Fibroblast of skin of back (primary cell): ENCODE data around the gene CD8B.

Experiments
- DNase-seq: peaks from one replicate; pipeline ENCODE4 v3.0.0-alpha.2; 2013

CD8B gene

GRCh38 chr2:86794861-86795260 lies 66.8 kb downstream of the CD8B start:
- DNase-seq, result no peak

DNA sequence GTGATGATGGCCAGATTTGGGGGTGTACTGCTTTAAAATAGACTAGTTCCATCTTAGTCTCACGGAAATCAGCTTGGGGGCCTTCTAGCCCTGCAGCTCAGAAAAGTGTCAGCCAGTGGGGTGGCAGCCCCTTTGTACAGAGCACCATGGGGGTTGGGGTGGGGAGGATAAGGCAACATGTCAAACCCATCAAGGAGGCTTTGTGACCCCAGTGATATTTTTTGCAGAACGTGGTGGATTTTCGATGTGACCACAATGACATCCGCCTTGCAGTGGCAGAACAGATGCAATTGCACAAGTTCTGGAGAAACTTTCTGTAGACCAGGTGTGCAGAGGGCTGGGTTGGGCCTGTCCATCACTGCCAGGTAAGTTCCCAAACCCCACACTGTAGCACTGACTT lies 67.9 kb downstream of the CD8B start:
- DNase-seq, result no peak

GRCh38 chr2:86791573-86791972 lies 70.1 kb downstream of the CD8B start:
- no peak for DNase-seq

DNA sequence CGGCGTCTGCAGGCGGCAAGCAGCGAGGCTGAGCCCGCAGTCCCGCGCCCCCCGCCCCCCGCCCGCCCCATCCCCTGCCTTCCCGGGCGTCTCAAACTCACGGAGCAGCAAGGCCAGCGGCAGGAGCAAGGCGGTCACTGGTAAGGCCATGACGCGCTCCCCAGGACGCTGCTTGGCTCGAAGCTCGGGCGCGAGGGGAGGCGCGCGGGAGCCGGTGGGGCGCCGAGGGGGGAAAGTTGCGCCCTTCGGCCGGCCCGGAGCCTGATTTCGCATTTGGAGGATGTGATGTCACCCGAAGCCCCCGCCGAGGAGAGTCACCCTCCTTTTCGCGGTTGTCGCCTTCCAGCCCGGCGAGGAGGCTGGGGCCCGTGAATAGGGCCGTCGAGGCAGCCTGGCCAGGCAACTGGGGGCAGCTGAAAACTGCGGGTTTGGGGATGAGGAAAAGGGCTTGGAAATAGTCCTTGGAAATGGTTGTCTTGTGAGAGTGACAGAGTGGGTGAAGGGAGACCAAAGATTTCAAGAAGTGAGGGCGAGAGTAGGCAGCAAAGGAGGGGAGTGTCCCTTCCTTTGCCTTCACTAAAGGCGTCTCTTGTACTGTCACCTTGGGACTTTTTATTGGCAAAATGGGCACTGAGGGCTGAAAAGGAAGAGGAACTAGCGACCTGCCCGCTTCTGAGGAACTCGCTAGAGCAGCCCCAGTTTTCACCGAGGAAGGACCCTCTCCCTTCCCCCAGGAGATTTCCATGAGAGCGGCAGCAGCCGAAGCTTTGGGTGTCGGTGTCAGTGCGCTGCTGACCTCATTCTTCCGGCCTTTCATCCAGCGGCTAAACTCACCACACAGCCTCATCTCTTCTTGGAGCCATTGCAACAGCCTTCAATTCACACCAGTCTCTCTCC lies 70.8 kb downstream of the CD8B start, which contains the start of gene CD8A:
Gene CD8A, minus strand, starts transcription at position 238 of the 897 bp plus-strand sequence. Its CDS starts 88 bp downstream, at position 150.
- no peak for DNase-seq

- no peak for DNase-seq
Measured at GRCh38 chr2:86790134-86790675, 71.5 kb downstream of the CD8B start.

GRCh38 chr2:86789687-86790133 lies 72.0 kb downstream of the CD8B start:
- no peak for DNase-seq

GRCh38 chr2:86788881-86789686 lies 72.6 kb downstream of the CD8B start:
- no peak for DNase-seq

DNA sequence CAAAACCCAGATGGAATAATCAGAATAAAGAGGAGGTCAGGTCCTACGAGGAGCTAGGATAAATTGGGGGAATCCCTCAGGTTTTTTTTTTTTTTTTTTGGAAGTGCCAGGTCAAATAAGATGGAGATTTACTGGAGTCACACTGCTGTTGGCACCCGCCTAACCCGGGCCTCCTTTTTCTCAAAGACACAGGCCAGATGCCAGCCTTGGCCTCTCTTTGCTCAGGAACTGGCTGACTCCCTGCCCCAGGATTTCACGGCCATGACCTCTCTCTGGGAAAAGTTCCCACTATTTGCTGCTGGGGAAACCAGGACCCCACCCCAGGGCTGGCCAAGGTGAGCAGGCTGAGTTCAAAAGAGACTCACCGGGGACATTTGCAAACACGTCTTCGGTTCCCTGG lies 73.5 kb downstream of the CD8B start:
- DNase-seq, result no peak

DNA sequence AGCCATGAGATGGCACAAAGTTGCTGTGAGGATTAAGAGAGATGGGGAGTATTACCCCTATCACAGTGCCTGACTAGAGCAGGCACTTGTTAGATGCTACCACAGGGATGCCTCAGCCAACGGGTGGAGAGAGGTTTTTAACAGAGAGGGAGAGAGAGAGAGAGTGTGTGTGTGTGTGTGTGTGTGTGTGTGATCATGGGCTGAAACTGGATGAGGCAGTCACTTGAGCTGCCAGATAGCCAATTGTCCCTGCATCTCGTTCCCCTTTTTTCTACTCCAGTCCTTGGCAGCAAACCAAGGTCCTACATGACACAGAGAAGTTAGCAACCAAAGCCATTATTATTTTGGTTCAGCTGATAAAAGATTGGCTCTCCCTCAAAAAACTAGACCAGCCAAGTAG lies 74.0 kb downstream of the CD8B start:
- DNase-seq, result no peak

DNA sequence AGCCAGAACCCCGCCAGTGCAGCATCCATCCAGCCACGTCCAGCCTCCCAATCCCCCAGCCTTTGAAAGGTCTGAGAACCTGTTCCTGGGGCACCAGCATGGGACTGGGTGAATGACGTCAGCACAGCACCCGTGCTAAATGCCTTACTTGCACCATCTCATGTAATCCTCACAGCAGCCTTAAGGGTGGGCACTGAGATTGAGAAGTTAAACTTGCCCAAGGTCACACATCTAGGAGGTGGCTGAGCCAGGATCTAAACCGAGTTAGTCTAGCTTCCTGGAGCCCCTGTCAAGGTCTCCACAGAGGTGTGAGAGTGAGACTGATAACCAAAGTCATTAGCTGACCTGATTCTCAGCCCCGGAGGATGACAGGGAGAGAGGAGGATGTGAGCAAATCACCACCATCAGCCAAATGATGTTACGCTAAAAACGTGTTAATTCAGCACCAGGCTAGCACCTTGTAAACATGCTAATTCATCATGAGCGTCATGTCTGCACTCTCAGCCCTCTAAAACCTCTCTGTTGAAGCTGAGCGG lies 75.6 kb downstream of the CD8B start:
- no peak for DNase-seq

GRCh38 chr2:86785456-86785855 lies 76.2 kb downstream of the CD8B start:
- DNase-seq, result no peak

DNA sequence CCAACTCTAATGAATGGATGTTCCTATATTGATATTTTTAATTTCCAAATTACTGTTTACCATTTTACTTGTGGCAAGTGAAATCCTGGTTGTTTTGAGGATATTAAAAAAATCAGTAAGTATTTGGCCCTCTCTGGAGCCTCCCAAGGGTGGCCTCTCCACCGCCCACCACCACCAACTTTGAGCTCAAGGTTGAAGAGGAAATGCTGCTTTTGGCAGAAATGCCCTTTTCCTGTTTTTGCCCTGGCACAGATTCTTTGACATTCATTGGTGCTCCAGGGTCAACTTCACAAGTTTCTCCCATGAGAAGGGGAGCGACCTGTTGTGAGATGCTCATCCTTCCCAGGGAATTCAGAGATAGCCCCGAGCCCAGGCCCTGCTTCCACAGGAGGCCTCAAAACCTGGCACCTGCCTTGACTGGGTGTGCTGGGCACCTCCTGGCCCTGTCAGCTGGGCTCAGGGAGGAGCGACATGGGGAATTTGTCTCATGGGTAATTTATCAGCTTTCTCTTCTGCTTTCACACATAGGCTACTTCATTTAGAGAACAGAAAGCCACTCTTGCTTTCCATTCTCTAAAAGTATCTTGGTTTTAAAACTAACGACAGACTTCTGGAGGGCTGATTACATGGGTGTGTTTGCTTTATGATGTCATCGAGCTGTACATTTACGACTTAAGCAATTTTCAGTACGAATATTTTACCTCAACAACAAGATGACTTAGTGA lies 77.9 kb downstream of the CD8B start:
- no peak for DNase-seq

DNA sequence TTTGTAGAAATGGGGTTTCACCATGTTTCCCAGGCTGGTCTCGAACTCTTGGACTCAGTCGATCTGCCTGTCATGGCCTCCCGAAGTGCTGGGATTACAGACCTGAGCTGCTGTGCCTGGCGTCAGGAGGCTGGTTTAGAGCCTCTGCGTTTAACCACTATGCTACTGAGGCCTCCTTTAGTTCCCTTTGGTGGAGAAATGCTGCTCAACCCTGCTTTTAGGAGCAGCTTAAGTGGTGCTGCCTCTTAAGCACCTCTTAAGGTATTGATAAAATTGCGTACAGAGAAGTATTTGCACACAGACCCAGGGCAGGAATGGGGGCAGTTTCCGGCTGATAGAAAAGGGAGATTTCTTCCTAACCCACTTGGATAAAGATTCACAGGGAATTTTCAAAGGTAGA lies 78.9 kb downstream of the CD8B start:
- DNase-seq, result no peak

DNA sequence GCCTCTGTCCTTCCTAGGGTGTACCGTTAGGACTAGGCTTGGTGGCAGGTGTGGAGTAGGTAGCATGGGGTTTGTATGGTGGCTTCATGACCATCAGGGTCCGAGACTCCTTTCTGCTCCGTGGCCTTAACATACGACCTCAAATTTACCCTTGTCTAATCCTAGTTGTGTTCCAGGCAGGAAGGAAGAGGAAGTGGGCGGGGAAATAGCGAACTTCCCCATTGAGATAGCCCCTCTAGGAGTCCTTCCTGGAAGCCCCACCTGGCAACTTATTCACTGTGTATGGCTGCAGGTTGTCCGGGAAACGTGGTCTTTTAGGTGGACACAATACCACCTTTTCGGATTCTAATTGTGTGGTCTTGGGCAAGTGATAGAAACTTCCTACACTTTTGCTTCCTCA lies 80.3 kb downstream of the CD8B start:
- DNase-seq, result no peak

DNA sequence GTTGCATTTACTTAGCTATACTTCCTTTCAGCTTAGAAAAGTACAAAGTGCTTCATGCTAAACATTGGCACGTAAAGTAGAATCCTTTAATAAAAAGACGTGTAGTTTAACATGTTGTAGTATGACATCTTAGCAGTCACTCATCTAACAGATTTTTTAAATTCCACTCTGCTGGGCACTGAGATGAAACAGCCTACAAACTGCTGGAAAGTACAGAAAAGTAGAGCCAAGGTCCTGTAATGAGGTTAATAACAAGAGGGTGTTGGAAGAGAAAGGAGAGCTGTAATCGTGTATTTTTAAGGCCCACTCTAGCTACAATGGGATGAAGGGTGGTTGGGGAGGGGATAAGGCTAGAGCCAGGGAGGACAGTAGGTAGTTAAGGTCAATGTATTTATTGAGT lies 81.7 kb downstream of the CD8B start:
- no peak for DNase-seq

DNA sequence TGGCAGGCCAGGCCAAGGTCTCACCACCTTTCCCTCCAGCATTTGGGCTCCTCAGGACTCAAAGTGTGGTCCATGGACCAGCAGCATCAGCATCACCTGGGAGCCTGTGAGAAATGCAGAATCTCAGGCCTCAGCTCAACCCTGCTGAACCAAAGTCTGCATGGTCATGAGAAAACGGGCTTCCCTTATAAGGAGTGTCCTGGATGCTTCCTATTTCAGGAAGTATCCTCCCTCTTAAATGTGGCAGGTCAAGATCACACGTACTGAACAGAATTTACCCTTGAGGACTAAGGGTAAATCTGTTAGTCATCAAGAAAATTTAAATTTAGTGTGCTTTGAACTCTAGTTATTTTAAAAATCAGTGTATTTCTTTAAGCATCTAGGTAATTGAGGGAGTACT lies 82.7 kb downstream of the CD8B start:
- DNase-seq, result no peak

DNA sequence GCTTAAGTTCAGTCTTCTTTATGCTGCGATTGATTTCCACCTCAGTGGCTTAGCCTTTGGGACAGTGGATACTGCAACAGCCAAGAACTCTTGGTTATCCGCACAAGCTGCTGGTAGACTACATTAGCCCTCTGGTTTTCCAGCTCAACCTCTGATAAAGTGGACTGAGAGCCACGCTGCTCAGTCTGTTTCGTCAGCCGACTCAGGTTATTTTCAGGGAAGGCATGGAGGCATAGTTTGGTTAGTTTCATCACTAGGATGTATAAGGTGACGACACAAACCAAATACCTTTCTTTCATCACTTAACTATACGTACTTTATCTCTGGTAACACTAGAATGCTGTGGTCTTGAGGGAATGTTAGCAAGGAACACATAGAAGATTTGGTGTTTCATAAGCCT lies 85.2 kb downstream of the CD8B start:
- no peak for DNase-seq

DNA sequence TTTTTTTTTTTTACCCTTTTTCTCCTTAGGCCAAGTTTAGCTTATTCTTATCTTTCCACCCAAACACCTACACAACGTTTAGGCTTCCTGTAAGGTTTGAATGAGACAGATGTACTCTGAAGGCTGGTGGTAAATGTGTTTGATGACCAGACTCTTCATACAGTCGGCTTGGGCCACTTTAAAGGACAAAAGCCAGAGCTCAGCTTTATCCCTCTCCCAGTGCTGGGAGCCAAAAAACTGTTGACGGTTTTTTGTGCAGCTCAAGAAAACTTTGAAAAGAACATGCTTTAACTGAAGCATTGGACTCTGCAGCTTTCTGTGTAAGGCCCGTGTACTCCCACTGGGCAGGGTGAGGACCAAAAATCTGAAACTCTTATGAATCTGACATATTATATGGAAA lies 86.3 kb downstream of the CD8B start:
- DNase-seq, result no peak

DNA sequence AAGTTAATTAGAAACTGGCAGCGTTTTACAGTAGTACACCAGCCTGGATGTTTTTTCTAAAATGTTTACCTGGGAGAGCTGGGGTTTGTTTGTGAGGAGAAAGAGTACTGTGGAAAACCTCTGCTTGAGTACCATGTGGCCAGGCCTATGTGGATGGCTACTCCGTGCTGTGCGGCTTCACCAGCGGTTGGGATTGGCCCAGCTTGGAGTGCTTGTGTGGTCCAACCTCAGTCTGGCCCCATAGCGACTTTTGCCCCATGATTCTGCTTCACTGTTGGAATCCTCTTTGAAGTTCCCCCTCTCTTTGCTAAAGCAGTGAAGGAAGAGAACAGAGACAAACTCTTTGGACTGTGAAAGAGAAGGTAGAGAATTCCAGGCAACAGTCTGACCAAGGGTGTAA lies 86.8 kb downstream of the CD8B start:
- no peak for DNase-seq

GRCh38 chr2:86772611-86773010 lies 89.1 kb downstream of the CD8B start:
- DNase-seq, result no peak

GRCh38 chr2:86770816-86771301 lies 90.8 kb downstream of the CD8B start:
- DNase-seq, result no peak

GRCh38 chr2:86769838-86770237 lies 91.8 kb downstream of the CD8B start:
- DNase-seq, result no peak
